ENCODE data around the gene TRIM69.

GRCh38 chr15:44801797-44802196 is 65.5 kb downstream of the TRIM69 start:
- TF ChIP-seq CTCF (IDR thresholded peaks at IDR 0.05): no peak
- TF ChIP-seq EP300 (IDR thresholded peaks at IDR 0.05): no peak
- TF ChIP-seq POLR2A (IDR thresholded peaks at IDR 0.05): no peak
